OCI-LY1 (cell line): ENCODE measurements around the gene IFI27L1.

Experiments used
- CTCF ChIP-seq: fragments of 200-600 bp; sonication (generic), shearing (Covaris generic); IDR thresholded peaks from 2 replicates; pipeline ENCODE4 v1.5.1; 2017; ENCODE audit warnings: mild to moderate bottlenecking, antibody characterized with exemption, low read length, moderate library complexity, mixed read lengths
- EZH2 ChIP-seq: fragments of 200-600 bp; sonication (generic), shearing (Covaris generic); IDR thresholded peaks from 2 replicates; pipeline ENCODE4 v1.8.0; 2017; ENCODE audit warnings: borderline replicate concordance, mixed run types, mild to moderate bottlenecking, antibody characterized with exemption, low read length, moderate library complexity, mixed read lengths

- TF ChIP-seq CTCF (no peak), EZH2 (no peak)
Observed at GRCh38 chr14:94043756-94044475, 37.2 kb upstream of the IFI27L1 start.
